AG10803 (cell line): ENCODE data around the gene PEPD.

ENCODE experiments used
- DNase-seq: peaks from one replicate; pipeline ENCODE4 v3.0.0; 2010; ENCODE audit warnings: low read depth
- H3K4me3 ChIP-seq: 2 replicates; pipeline ENCODE4 v1.5.1; 2011; ENCODE audit warnings: mild to moderate bottlenecking, low read length, control low read depth
- CTCF ChIP-seq: conservative IDR thresholded peaks from 2 replicates; pipeline ENCODE4 v1.5.1; 2011; ENCODE audit warnings: mild to moderate bottlenecking, low read length, control low read depth, inconsistent platforms

The PEPD gene

GRCh38 chr19:33502521-33502920 is 19.1 kb downstream of the PEPD start:
- no peak overlapping the region for H3K4me3 ChIP-seq
- no peak for TF ChIP-seq CTCF
- no peak for DNase-seq

GRCh38 chr19:33501693-33502356 is 19.8 kb downstream of the PEPD start:
- no peak overlapping the region for H3K4me3 ChIP-seq
- TF ChIP-seq CTCF: no peak
- DNase-seq: no peak

GRCh38 chr19:33500991-33501390 is 20.6 kb downstream of the PEPD start:
- DNase-seq: no peak
- no peak for TF ChIP-seq CTCF
- no peak overlapping the region for H3K4me3 ChIP-seq

- H3K4me3 ChIP-seq: no peak overlapping the region
- no peak for TF ChIP-seq CTCF
- no peak for DNase-seq
These were observed 21.0 kb downstream of the PEPD start for GRCh38 chr19:33500586-33500985.

- H3K4me3 ChIP-seq: no peak overlapping the region
- no peak for TF ChIP-seq CTCF
- no peak for DNase-seq
These were observed 21.7 kb downstream of the PEPD start for GRCh38 chr19:33499671-33500506.

- no peak overlapping the region for H3K4me3 ChIP-seq
- TF ChIP-seq CTCF: no peak
- no peak for DNase-seq
These were observed 22.3 kb downstream of the PEPD start for GRCh38 chr19:33499248-33499647.
